ENCODE results near the gene PRSS36. TPM values are rescaled to one million over a fixed set of nuclear protein-coding genes. Genes with fewer than 3 reads are reported as not detected.

PRSS36 gene
- total and polyA plus RNA-seq, 4 donors, result 0.09 to 2.1 (median 0.62) TPM

GRCh38 chr16:31110106-31111034 lies 39.5 kb downstream of the PRSS36 start (continued):
- TF ChIP-seq REST (IDR thresholded peaks at IDR 0.05) (no peak), EGR1 (IDR thresholded peaks at IDR 0.05; ENCODE audit: low read depth in 2 of 2) (peak in 1 of 2 donors; percentile 35), HNF4A (conservative IDR thresholded peaks at IDR 0.05) (peak; percentile 31 to 50), YY1 (IDR thresholded peaks at IDR 0.05) (no peak)
- TF ChIP-seq, protein P1, sequence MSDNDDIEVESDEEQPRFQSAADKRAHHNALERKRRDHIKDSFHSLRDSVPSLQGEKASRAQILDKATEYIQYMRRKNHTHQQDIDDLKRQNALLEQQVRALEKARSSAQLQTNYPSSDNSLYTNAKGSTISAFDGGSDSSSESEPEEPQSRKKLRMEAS (IDR thresholded peaks at IDR 0.05), result no peak
- TF ChIP-seq, protein P2, sequence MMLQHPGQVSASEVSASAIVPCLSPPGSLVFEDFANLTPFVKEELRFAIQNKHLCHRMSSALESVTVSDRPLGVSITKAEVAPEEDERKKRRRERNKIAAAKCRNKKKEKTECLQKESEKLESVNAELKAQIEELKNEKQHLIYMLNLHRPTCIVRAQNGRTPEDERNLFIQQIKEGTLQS (IDR thresholded peaks at IDR 0.05), result no peak

DNA sequence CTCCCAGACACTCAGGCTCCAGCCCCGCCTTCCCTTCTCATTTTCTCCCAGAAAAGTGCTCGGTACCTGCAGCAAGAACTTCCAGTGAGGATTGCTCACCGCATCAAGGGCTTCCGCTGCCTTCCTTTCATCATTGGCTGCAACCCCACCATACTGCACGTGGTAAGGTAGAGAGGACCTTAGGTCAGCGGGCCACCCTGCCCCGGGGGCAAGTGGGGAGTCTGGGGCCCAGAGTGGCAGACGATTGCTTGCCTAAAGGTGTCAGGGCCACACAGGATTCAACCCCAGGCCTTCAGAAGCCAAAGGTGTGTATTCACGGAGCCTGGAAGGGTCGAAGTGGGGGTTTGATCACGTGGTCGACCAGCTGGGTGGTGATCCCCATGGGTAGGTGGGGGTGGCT lies 40.2 kb downstream of the PRSS36 start:
- Histone ChIP-seq H3K9me3 (ENCODE audit: control insufficient read depth in 4 of 4, low read length in 3 of 4) (no peaks in the 10 kb centered on the region), H3K27me3 (ENCODE audit: control insufficient read depth in 4 of 4, insufficient read depth in 4 of 4, low read length in 3 of 4) (no peaks in the 10 kb centered on the region), H3K27ac (ENCODE audit: low read depth in 1 of 2, low read length in 2 of 2) (peak overlapping the region; percentile 5 to 96), H3K4me3 (ENCODE audit: low read depth in 1 of 3, low read length in 3 of 3) (no peak overlapping the region), H3K36me3 (ENCODE audit: control insufficient read depth in 4 of 4, insufficient read depth in 3 of 4, low read depth in 1 of 4, low read length in 3 of 4) (peaks cover 0 to 10% (median 6%) of the 10 kb centered on the region in 4 donors), H3K4me1 (ENCODE audit: control insufficient read depth in 4 of 4, insufficient read depth in 4 of 4, low read length in 3 of 4) (peaks cover 25 to 60% (median 43%) of the 10 kb centered on the region in 4 donors), H3K9ac (ENCODE audit: low read depth in 1 of 2, low read length in 2 of 2) (no peak overlapping the region)
- TF ChIP-seq EGR1 (IDR thresholded peaks at IDR 0.05; ENCODE audit: low read depth in 2 of 2) (no peak), FOXA1 (IDR thresholded peaks at IDR 0.05) (no peak), RAD21 (IDR thresholded peaks at IDR 0.05) (no peak), NR2F2 (IDR thresholded peaks at IDR 0.05) (no peak), GABPA (IDR thresholded peaks at IDR 0.05 in 1 of 2, conservative IDR thresholded peaks at IDR 0.05 in 1 of 2) (no peak), SP1 (IDR thresholded peaks at IDR 0.05) (no peak), TAF1 (conservative IDR thresholded peaks at IDR 0.05) (no peak), HNF4G (IDR thresholded peaks at IDR 0.05) (no peak), RXRA (IDR thresholded peaks at IDR 0.05) (no peak)
- TF ChIP-seq, protein P3, sequence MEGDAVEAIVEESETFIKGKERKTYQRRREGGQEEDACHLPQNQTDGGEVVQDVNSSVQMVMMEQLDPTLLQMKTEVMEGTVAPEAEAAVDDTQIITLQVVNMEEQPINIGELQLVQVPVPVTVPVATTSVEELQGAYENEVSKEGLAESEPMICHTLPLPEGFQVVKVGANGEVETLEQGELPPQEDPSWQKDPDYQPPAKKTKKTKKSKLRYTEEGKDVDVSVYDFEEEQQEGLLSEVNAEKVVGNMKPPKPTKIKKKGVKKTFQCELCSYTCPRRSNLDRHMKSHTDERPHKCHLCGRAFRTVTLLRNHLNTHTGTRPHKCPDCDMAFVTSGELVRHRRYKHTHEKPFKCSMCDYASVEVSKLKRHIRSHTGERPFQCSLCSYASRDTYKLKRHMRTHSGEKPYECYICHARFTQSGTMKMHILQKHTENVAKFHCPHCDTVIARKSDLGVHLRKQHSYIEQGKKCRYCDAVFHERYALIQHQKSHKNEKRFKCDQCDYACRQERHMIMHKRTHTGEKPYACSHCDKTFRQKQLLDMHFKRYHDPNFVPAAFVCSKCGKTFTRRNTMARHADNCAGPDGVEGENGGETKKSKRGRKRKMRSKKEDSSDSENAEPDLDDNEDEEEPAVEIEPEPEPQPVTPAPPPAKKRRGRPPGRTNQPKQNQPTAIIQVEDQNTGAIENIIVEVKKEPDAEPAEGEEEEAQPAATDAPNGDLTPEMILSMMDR (IDR thresholded peaks at IDR 0.05; ENCODE audit: low read depth, low read length, missing input control), result no peak
- TF ChIP-seq, protein P1 (IDR thresholded peaks at IDR 0.05), result no peak
- WGBS, result 93% methylated on average over 12 of the region's 12 CpGs
- no peak for DNase-seq (ENCODE audit: low spot score)

All from liver (tissue), 9 donors.